Activated naive CD8-positive, alpha-beta T cell treated with anti-CD3 and anti-CD28 coated beads for 36 hours (primary cell): ENCODE data around the gene PDE4D. TPM values are rescaled to one million over a fixed set of nuclear protein-coding genes. Genes with fewer than 3 reads are reported as not detected.
"Not testable (repeated sequence)": the region's sequence is repeated elsewhere in the genome, so short reads cannot be mapped to it uniquely, and the experiment has no call there.

ENCODE experiments used
- DNase-seq: peaks from one replicate; pipeline ENCODE4 v3.0.0; 2021
- H3K27ac Mint-ChIP-seq: one replicate; pipeline ENCODE4 v1.8.0; 2022; ENCODE audit warnings: mild to moderate bottlenecking, moderate library complexity, mixed read lengths
- H3K27me3 Mint-ChIP-seq: one replicate; pipeline ENCODE4 v1.8.0; 2022; ENCODE audit warnings: mild to moderate bottlenecking, mixed read lengths
- H3K36me3 Mint-ChIP-seq: one replicate; pipeline ENCODE4 v1.8.0; 2021; ENCODE audit warnings: mild to moderate bottlenecking, mixed read lengths
- H3K4me1 Mint-ChIP-seq: one replicate; pipeline ENCODE4 v1.8.0; 2021; ENCODE audit warnings: mixed read lengths
- H3K4me3 Mint-ChIP-seq: one replicate; pipeline ENCODE4 v1.8.0; 2022; ENCODE audit warnings: mild to moderate bottlenecking, moderate library complexity, mixed read lengths
- H3K9me3 Mint-ChIP-seq: one replicate; pipeline ENCODE4 v1.8.0; 2022; ENCODE audit warnings: mixed read lengths
- total RNA-seq, 2 experiments: library from RNA; stranded (reverse); gene quantifications; one replicate each; pipeline ENCODE4 v1.2.3, GENCODE V29; 2021

PDE4D gene
- total RNA-seq, 2 experiments from 2014 or later, result 40.7 TPM

DNA sequence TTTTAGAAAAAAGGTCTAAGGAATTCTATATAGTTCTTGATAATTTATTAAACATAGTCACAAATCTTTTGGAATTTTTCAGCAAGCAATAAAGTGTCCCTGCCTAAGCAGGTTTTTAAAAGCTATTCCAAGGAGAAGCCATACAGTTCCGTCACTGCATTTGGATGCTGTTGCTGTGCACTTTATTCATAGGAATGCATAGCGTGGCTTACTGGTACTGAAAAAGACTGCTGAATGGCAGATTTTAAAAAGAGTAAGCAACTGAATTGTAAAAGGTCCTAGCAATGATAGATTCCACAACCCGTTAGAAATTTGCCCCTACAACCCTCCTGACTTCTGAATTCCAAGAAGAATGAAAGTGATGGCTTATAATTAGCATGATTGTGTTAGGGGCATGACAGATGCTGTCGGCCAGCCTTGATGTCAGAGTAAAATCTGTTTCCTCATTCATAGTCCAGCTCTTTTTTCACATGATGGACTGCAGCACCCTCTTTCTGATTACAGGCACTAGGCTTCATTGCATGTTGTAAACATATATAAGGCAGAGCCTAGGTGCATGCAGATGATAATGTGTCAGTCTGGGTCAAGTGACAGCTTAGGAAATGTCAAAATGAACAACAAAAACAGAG lies 227.0 kb downstream of the PDE4D start:
- H3K36me3 Mint-ChIP-seq, result no peaks in the 10 kb centered on the region
- H3K4me1 Mint-ChIP-seq, result peaks cover 6% of the 10 kb centered on the region
- no peaks in the 10 kb centered on the region for H3K9me3 Mint-ChIP-seq
- no peak for DNase-seq
- no peak overlapping the region for H3K27ac Mint-ChIP-seq
- H3K4me3 Mint-ChIP-seq, result no peak overlapping the region
- H3K27me3 Mint-ChIP-seq, result peaks cover 7% of the 10 kb centered on the region

DNA sequence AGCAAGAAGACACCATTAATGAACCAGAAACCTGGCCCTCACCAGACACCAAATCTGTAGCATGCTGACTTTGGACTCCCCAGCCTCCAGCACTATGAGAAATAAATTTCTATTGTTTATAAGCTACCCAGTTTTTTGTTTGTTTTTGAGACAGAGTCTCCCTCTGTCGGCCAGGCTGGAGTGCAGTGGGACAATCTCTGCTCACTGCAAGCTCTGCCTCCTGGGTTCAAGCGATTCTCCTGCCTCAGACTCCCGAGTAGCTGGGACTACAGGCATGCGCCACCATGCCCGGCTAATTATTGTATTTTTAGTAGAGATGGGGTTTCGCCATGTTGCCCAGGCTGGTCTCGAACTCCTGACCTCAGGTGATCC lies 227.7 kb downstream of the PDE4D start:
- H3K27me3 Mint-ChIP-seq, H3K27ac Mint-ChIP-seq, H3K4me3 Mint-ChIP-seq, DNase-seq, H3K36me3 Mint-ChIP-seq, H3K4me1 Mint-ChIP-seq, H3K9me3 Mint-ChIP-seq: not testable (repeated sequence)

DNA sequence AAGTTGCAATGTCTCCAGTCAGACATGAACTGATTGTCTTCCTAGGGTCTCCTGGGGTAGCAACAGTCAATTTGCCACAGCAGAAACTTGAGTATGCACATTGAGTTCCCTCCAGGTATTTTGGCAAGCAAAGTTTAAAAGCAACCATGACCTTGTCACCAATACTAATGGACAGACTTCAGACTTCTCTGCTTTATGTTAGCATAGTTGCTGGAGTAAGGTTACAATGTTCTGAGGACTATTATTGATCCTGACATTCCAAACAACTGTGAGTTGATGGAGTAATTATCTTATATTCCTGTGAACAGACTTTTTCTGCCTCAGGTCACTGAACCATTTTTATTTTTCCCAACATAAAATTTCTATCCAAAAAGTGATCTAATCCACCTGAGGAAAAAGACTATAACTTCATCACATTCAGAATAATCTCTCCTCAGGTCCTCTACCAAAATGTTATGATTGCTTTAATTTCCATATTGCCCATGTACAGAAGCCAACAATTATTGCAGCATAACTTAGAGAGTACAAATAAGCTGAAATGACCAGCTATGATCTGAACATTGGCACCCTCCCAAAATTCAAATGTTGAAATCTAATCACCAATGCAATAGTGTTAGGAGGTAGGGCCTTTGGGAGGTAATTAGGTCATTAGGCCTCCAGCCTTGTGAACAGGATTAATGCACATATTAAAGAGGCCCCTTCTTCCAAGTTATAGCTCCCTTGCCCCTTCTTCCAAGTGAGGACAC lies 228.3 kb downstream of the PDE4D start:
- Mint-ChIP-seq H3K9me3 (no peaks in the 10 kb centered on the region), H3K36me3 (no peaks in the 10 kb centered on the region), H3K4me3 (no peak overlapping the region), H3K27ac (no peak overlapping the region), H3K4me1 (peaks cover 6% of the 10 kb centered on the region), H3K27me3 (peaks cover 3% of the 10 kb centered on the region)
- DNase-seq, result no peak

DNA sequence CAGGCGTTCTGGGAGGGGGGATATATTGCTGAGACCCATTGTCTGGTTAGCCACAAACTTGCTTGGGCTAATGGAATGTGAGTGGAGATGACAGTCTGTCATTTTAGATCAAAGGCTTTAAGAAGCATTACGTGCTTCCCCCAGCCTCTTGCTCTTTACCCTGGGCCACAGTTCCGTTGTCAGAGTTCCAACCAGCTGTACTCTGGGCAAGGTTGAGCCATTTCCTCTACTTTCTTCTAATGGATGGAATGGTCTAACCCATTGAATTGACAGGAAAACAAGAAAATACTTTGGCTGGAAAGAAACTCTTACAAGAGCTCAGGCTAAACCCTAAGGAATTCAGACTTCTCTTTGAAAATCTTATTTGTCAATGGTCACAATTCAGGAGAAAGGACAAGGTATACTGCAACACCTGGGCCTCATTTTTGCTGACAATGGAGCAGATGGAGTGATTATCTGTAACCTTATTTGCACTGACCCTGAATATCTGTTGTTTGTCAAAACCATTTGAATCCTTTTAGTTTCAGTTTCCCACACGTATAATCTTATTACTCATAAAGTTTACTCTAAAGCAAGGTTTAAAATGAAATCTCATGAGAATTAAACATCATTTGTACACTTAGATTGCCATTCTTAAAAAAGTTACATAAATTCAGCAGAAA lies 231.4 kb downstream of the PDE4D start:
- no peak overlapping the region for H3K4me3 Mint-ChIP-seq
- H3K27ac Mint-ChIP-seq, result no peak overlapping the region
- peaks cover 6% of the 10 kb centered on the region for H3K4me1 Mint-ChIP-seq
- DNase-seq, result no peak
- no peaks in the 10 kb centered on the region for H3K36me3 Mint-ChIP-seq
- no peaks in the 10 kb centered on the region for H3K9me3 Mint-ChIP-seq
- no peaks in the 10 kb centered on the region for H3K27me3 Mint-ChIP-seq

- H3K4me1 Mint-ChIP-seq, result peaks cover 6% of the 10 kb centered on the region
- no peak overlapping the region for H3K27ac Mint-ChIP-seq
- H3K27me3 Mint-ChIP-seq, result no peaks in the 10 kb centered on the region
- no peaks in the 10 kb centered on the region for H3K9me3 Mint-ChIP-seq
- no peak overlapping the region for H3K4me3 Mint-ChIP-seq
- DNase-seq, result no peak
- no peaks in the 10 kb centered on the region for H3K36me3 Mint-ChIP-seq
Observed at GRCh38 chr5:59661311-59661710, 232.2 kb downstream of the PDE4D start.

GRCh38 chr5:59660737-59661136 lies 232.8 kb downstream of the PDE4D start:
- no peak overlapping the region for H3K27ac Mint-ChIP-seq
- DNase-seq, result no peak
- H3K4me3 Mint-ChIP-seq, result no peak overlapping the region
- peaks cover 6% of the 10 kb centered on the region for H3K4me1 Mint-ChIP-seq
- H3K27me3 Mint-ChIP-seq, result no peaks in the 10 kb centered on the region
- H3K9me3 Mint-ChIP-seq, result no peaks in the 10 kb centered on the region
- no peaks in the 10 kb centered on the region for H3K36me3 Mint-ChIP-seq

- DNase-seq, result no peak
- no peaks in the 10 kb centered on the region for H3K36me3 Mint-ChIP-seq
- H3K4me1 Mint-ChIP-seq, result peaks cover under 1% of the 10 kb centered on the region
- no peak overlapping the region for H3K27ac Mint-ChIP-seq
- H3K4me3 Mint-ChIP-seq, result no peak overlapping the region
- H3K9me3 Mint-ChIP-seq, result no peaks in the 10 kb centered on the region
- no peaks in the 10 kb centered on the region for H3K27me3 Mint-ChIP-seq
Observed at GRCh38 chr5:59656351-59657254, 236.9 kb downstream of the PDE4D start.

GRCh38 chr5:59655693-59656309 lies 237.7 kb downstream of the PDE4D start:
- Mint-ChIP-seq H3K9me3 (no peaks in the 10 kb centered on the region), H3K4me3 (no peak overlapping the region), H3K36me3 (no peaks in the 10 kb centered on the region), H3K27me3 (no peaks in the 10 kb centered on the region), H3K4me1 (no peaks in the 10 kb centered on the region), H3K27ac (no peak overlapping the region)
- DNase-seq, result no peak

GRCh38 chr5:59654691-59655090 lies 238.8 kb downstream of the PDE4D start:
- Mint-ChIP-seq H3K4me3 (no peak overlapping the region), H3K36me3 (no peaks in the 10 kb centered on the region), H3K9me3 (no peaks in the 10 kb centered on the region), H3K27ac (no peak overlapping the region), H3K27me3 (no peaks in the 10 kb centered on the region), H3K4me1 (no peaks in the 10 kb centered on the region)
- no peak for DNase-seq

GRCh38 chr5:59652449-59652848 lies 241.1 kb downstream of the PDE4D start:
- Mint-ChIP-seq H3K27ac (no peak overlapping the region), H3K9me3 (no peaks in the 10 kb centered on the region), H3K36me3 (no peaks in the 10 kb centered on the region), H3K27me3 (no peaks in the 10 kb centered on the region), H3K4me3 (no peak overlapping the region), H3K4me1 (no peaks in the 10 kb centered on the region)
- DNase-seq, result no peak

- no peak overlapping the region for H3K27ac Mint-ChIP-seq
- no peaks in the 10 kb centered on the region for H3K9me3 Mint-ChIP-seq
- no peak overlapping the region for H3K4me3 Mint-ChIP-seq
- no peaks in the 10 kb centered on the region for H3K36me3 Mint-ChIP-seq
- DNase-seq, result no peak
- H3K27me3 Mint-ChIP-seq, result no peaks in the 10 kb centered on the region
- H3K4me1 Mint-ChIP-seq, result peaks cover 5% of the 10 kb centered on the region
Observed at GRCh38 chr5:59648949-59649921, 244.3 kb downstream of the PDE4D start.

- Mint-ChIP-seq H3K4me3 (no peak overlapping the region), H3K9me3 (no peaks in the 10 kb centered on the region), H3K36me3 (no peaks in the 10 kb centered on the region), H3K27ac (no peak overlapping the region), H3K4me1 (peaks cover 5% of the 10 kb centered on the region), H3K27me3 (no peaks in the 10 kb centered on the region)
- no peak for DNase-seq
Observed at GRCh38 chr5:59648038-59648831, 245.3 kb downstream of the PDE4D start.

- Mint-ChIP-seq H3K4me1 (peaks cover 5% of the 10 kb centered on the region), H3K4me3 (no peak overlapping the region), H3K36me3 (no peaks in the 10 kb centered on the region), H3K27ac (no peak overlapping the region), H3K9me3 (no peaks in the 10 kb centered on the region), H3K27me3 (no peaks in the 10 kb centered on the region)
- DNase-seq, result no peak
Observed at GRCh38 chr5:59645380-59645779, 248.1 kb downstream of the PDE4D start.
